ENCODE measurements around the gene AKT1S1.

Gene AKT1S1

DNA sequence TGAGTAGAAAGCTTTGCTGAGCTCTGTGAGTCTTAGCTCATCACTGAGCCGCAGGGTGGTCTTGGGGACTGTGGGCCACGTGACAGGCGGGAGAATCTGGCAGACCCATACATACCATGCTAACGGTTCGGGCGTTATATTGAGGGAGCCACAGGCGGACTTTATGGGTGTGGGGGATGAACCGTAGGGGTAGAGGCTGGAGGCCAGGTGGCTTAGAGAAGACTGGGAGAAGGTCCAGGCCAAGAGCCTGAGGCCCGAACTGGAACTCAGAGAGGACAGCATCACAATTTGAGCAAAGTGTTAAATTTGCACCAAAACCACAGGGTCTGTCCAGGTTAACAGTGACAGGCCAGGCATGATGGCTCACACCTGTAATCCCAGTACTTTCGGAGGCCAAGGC, 36.6 kb upstream of the AKT1S1 start:
- TF ChIP-seq ZNF384 (IDR thresholded peaks at IDR 0.05) (no peak), NFRKB (IDR thresholded peaks at IDR 0.05) (no peak), ELF4 (IDR thresholded peaks at IDR 0.05) (no peak), ARNT (IDR thresholded peaks at IDR 0.05) (no peak), SP1 (IDR thresholded peaks at IDR 0.05) (no peak), LEF1 (IDR thresholded peaks at IDR 0.05; ENCODE audit: borderline replicate concordance) (no peak), HDGF (IDR thresholded peaks at IDR 0.05; ENCODE audit: borderline replicate concordance) (no peak), SUZ12 (IDR thresholded peaks at IDR 0.05) (no peak), FOXM1 (IDR thresholded peaks at IDR 0.05; ENCODE audit: borderline replicate concordance) (no peak), FOXA1 (IDR thresholded peaks at IDR 0.05) (no peak), L3MBTL2 (conservative IDR thresholded peaks at IDR 0.05) (no peak), TARDBP (IDR thresholded peaks at IDR 0.05) (no peak), FOXK2 (IDR thresholded peaks at IDR 0.05) (no peak), CTBP1 (IDR thresholded peaks at IDR 0.05; ENCODE audit: borderline replicate concordance) (no peak), BHLHE40 (IDR thresholded peaks at IDR 0.05; ENCODE audit: borderline replicate concordance) (no peak)
- TF ChIP-seq, protein P1, sequence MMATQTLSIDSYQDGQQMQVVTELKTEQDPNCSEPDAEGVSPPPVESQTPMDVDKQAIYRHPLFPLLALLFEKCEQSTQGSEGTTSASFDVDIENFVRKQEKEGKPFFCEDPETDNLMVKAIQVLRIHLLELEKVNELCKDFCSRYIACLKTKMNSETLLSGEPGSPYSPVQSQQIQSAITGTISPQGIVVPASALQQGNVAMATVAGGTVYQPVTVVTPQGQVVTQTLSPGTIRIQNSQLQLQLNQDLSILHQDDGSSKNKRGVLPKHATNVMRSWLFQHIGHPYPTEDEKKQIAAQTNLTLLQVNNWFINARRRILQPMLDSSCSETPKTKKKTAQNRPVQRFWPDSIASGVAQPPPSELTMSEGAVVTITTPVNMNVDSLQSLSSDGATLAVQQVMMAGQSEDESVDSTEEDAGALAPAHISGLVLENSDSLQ (IDR thresholded peaks at IDR 0.05): no peak
- ChIA-PET CTCF (interaction anchor here (0.5 kb wide), 1 partner anchor 532 kb away, joined by 3 read pairs; no protein-coding TSS in a partner anchor), POLR2A (interaction anchor here (1.5 kb wide), 1 partner anchor 19 kb away, joined by 3 read pairs; no protein-coding TSS in a partner anchor)
- DNase-seq (ENCODE audit: extremely low spot score): no peak

DNA sequence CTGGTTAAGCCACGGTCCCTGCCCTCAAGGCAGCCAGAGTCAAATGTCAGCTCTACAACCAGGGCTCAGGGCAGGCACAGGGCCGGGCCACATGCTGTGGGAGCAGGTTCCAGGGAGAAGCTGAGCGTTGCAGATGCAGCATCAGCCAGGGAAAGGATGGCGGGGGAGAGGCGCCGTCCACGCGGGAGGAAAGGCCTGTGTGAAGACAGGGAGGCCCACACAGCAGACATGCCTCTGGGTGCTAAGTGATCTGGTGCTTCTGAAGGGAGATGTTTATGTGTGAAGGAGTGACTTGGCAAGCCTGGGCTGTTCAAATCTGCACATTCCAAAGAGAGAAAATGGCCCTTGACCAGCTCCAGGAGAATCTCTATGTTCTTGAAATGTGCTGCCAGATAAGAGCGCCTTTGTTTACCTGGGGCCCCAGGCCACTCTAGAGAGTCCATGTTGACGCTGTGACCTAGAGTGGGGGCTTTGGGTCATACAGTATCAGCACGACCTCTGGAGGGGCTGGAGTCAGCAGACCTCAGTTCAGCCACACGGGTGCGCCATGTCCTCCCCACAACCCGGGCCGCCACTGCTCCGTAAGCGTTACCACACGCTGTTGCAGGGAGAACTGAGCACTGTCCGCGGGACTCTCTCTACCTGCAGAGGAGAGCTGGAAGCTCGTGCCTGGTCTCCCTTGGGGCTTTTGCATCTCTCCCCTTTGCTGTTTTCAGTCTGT, 36.0 kb upstream of the AKT1S1 start:
- POLR2A ChIA-PET: interaction anchor here (1.5 kb wide), 1 partner anchor 18 kb away, joined by 3 read pairs; no protein-coding TSS in a partner anchor

DNA sequence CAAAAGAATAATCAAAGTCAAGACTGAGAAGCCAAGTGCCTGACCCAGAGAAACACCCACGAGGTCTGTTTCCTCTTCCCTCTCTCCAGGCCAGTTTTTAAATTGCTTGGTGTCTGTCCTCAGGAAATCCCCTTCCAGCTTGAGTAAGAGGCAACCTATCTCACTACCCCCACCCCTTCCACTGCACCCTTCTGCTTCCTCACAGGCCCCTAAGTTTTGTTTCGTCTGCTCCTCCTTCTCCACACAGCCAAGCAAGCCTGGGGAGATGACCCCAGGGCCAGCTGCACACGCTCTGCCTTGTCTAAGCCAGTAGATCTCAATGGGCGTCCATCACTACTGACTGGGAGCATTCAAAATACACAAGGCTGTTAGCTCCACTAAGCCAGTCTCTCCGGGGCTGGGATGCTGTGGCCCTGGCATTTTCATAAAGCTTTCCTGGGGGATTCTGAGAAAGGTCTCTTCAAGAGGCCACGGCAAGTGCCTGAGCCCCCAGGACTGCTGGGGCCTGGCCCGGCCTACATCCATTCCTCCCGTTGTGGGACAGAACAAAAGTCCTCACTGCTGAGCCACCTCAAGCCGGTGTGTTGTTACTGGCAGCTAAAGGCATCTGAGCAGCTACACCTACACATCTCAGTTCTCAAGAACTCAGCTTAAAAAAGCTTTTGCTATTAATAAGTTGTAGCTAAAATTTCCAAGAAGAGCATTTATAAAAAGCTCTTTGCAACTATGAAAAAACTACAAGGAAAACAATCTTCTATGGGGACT, 34.4 kb upstream of the AKT1S1 start:
- TF ChIP-seq HDGF (IDR thresholded peaks at IDR 0.05; ENCODE audit: borderline replicate concordance): no peak
- no peak for TF ChIP-seq LEF1 (IDR thresholded peaks at IDR 0.05; ENCODE audit: borderline replicate concordance)
- no peak for TF ChIP-seq FOXM1 (IDR thresholded peaks at IDR 0.05; ENCODE audit: borderline replicate concordance)
- TF ChIP-seq ARNT (IDR thresholded peaks at IDR 0.05): no peak
- no peak for TF ChIP-seq NFRKB (IDR thresholded peaks at IDR 0.05)
- TF ChIP-seq ELF4 (IDR thresholded peaks at IDR 0.05): no peak
- TF ChIP-seq, protein P1 (IDR thresholded peaks at IDR 0.05): no peak
- TF ChIP-seq CTBP1 (IDR thresholded peaks at IDR 0.05; ENCODE audit: borderline replicate concordance): no peak
- TF ChIP-seq BHLHE40 (IDR thresholded peaks at IDR 0.05; ENCODE audit: borderline replicate concordance): no peak
- TF ChIP-seq SUZ12 (IDR thresholded peaks at IDR 0.05): no peak
- TF ChIP-seq FOXK2 (IDR thresholded peaks at IDR 0.05): no peak
- TF ChIP-seq L3MBTL2 (conservative IDR thresholded peaks at IDR 0.05): no peak
- TF ChIP-seq ZNF384 (IDR thresholded peaks at IDR 0.05): no peak
- DNase-seq (ENCODE audit: extremely low spot score): no peak
- CTCF ChIA-PET: no interaction called here
- POLR2A ChIA-PET: interaction anchor here (1.1 kb wide), 1 partner anchor 18 kb away, joined by 3 read pairs; no protein-coding TSS in a partner anchor

More for the DNA sequence above, 36.0 kb upstream of the AKT1S1 start:
- TF ChIP-seq ZNF384 (IDR thresholded peaks at IDR 0.05) (no peak), FOXA1 (IDR thresholded peaks at IDR 0.05) (no peak), SP1 (IDR thresholded peaks at IDR 0.05) (no peak), ELF4 (IDR thresholded peaks at IDR 0.05) (no peak), CTBP1 (IDR thresholded peaks at IDR 0.05; ENCODE audit: borderline replicate concordance) (no peak), FOXK2 (IDR thresholded peaks at IDR 0.05) (no peak), LEF1 (IDR thresholded peaks at IDR 0.05; ENCODE audit: borderline replicate concordance) (no peak), ARNT (IDR thresholded peaks at IDR 0.05) (no peak), TARDBP (IDR thresholded peaks at IDR 0.05) (no peak), NFRKB (IDR thresholded peaks at IDR 0.05) (no peak), L3MBTL2 (conservative IDR thresholded peaks at IDR 0.05) (no peak), FOXM1 (IDR thresholded peaks at IDR 0.05; ENCODE audit: borderline replicate concordance) (no peak), SUZ12 (IDR thresholded peaks at IDR 0.05) (no peak), HDGF (IDR thresholded peaks at IDR 0.05; ENCODE audit: borderline replicate concordance) (no peak), BHLHE40 (IDR thresholded peaks at IDR 0.05; ENCODE audit: borderline replicate concordance) (no peak)
- TF ChIP-seq, protein P1 (IDR thresholded peaks at IDR 0.05): no peak
- CTCF ChIA-PET: interaction anchor here (0.5 kb wide), 1 partner anchor 532 kb away, joined by 3 read pairs; no protein-coding TSS in a partner anchor
- DNase-seq (ENCODE audit: extremely low spot score): no peak

DNA sequence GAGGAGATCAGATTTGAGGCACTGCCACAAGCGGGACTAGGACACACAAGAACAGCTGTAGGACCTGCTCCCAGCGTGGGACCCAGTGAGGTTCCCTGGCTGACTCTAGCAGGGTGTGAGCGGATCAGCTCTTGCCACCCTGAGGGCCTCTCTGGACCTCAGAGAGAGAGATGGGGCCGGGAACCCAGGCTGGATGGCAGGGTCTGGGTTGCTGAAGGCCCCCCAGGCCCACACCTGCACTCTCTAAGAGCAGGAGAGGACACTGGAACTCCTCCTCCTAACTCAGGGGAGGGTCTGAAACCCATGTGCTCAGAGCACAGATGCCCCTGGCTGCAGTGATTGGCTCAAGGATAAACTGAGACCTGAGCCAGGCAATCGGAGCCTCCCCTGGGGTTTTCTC, 33.0 kb upstream of the AKT1S1 start:
- CTCF ChIA-PET: no interaction called here
- no peak for TF ChIP-seq ARNT (IDR thresholded peaks at IDR 0.05)
- TF ChIP-seq, protein P1 (IDR thresholded peaks at IDR 0.05): no peak
- no peak for TF ChIP-seq FOXA1 (IDR thresholded peaks at IDR 0.05)
- no peak for TF ChIP-seq ZNF384 (IDR thresholded peaks at IDR 0.05)
- no peak for TF ChIP-seq BHLHE40 (IDR thresholded peaks at IDR 0.05; ENCODE audit: borderline replicate concordance)
- TF ChIP-seq SUZ12 (IDR thresholded peaks at IDR 0.05): no peak
- no peak for TF ChIP-seq FOXM1 (IDR thresholded peaks at IDR 0.05; ENCODE audit: borderline replicate concordance)
- no peak for TF ChIP-seq NFRKB (IDR thresholded peaks at IDR 0.05)
- TF ChIP-seq SP1 (IDR thresholded peaks at IDR 0.05): no peak
- no peak for TF ChIP-seq LEF1 (IDR thresholded peaks at IDR 0.05; ENCODE audit: borderline replicate concordance)
- no peak for TF ChIP-seq TARDBP (IDR thresholded peaks at IDR 0.05)
- no peak for TF ChIP-seq CTBP1 (IDR thresholded peaks at IDR 0.05; ENCODE audit: borderline replicate concordance)
- TF ChIP-seq L3MBTL2 (conservative IDR thresholded peaks at IDR 0.05): no peak
- TF ChIP-seq HDGF (IDR thresholded peaks at IDR 0.05; ENCODE audit: borderline replicate concordance): no peak
- TF ChIP-seq ELF4 (IDR thresholded peaks at IDR 0.05): no peak
- no peak for TF ChIP-seq FOXK2 (IDR thresholded peaks at IDR 0.05)
- no peak for DNase-seq (ENCODE audit: extremely low spot score)
- POLR2A ChIA-PET: interaction anchor here (1.1 kb wide), 1 partner anchor 19 kb away, joined by 4 read pairs; the partner anchor contains the start of gene NUP62

Measured in HEK293T (cell line).